ENCODE measurements around the gene MAGI2. TPM values are rescaled to one million over a fixed set of nuclear protein-coding genes. Genes with fewer than 3 reads are reported as not detected.
"Not testable (repeated sequence)": the region's sequence is repeated elsewhere in the genome, so short reads cannot be mapped to it uniquely, and the experiment has no call there.

Gene MAGI2
- total RNA-seq, 1 experiment from 2014 or later = 0.52 TPM

GRCh38 chr7:78968951-78969350 lies 484.5 kb downstream of the MAGI2 start:
- H3K9me3 Mint-ChIP-seq (ENCODE audit: low read depth, unreplicated experiment) = no peaks in the 10 kb centered on the region
- CTCF ChIA-PET = no interaction called here
- no peak for TF ChIP-seq CTCF (IDR thresholded peaks at IDR 0.05; ENCODE audit: unreplicated experiment)
- H3K36me3 Mint-ChIP-seq (ENCODE audit: insufficient read depth, unreplicated experiment) = no peaks in the 10 kb centered on the region
- no peak overlapping the region for H3K27ac Mint-ChIP-seq (ENCODE audit: unreplicated experiment)
- no peaks in the 10 kb centered on the region for H3K4me1 Mint-ChIP-seq (ENCODE audit: low read depth, unreplicated experiment)
- intact Hi-C loops (cut with micrococcal nuclease; ENCODE audit: unreplicated experiment) = no loop called here
- DNase-seq = no peak
- no TSS peak for BruUV-seq (replicated peaks)
- no peak overlapping the region for H3K4me3 Mint-ChIP-seq (ENCODE audit: low read depth, unreplicated experiment)
- no peaks in the 10 kb centered on the region for H3K27me3 Mint-ChIP-seq (ENCODE audit: unreplicated experiment)

GRCh38 chr7:78967561-78967960 lies 485.9 kb downstream of the MAGI2 start:
- BruUV-seq (replicated peaks); H3K27ac Mint-ChIP-seq (ENCODE audit: unreplicated experiment); H3K36me3 Mint-ChIP-seq (ENCODE audit: insufficient read depth, unreplicated experiment); H3K9me3 Mint-ChIP-seq (ENCODE audit: low read depth, unreplicated experiment); H3K27me3 Mint-ChIP-seq (ENCODE audit: unreplicated experiment); CTCF ChIA-PET; intact Hi-C loops (cut with micrococcal nuclease; ENCODE audit: unreplicated experiment); H3K4me3 Mint-ChIP-seq (ENCODE audit: low read depth, unreplicated experiment); H3K4me1 Mint-ChIP-seq (ENCODE audit: low read depth, unreplicated experiment); DNase-seq: not testable (repeated sequence)

GRCh38 chr7:78967046-78967445 lies 486.4 kb downstream of the MAGI2 start:
- Mint-ChIP-seq H3K9me3 (ENCODE audit: low read depth, unreplicated experiment) (no peaks in the 10 kb centered on the region), H3K4me3 (ENCODE audit: low read depth, unreplicated experiment) (no peak overlapping the region), H3K36me3 (ENCODE audit: insufficient read depth, unreplicated experiment) (no peaks in the 10 kb centered on the region), H3K27me3 (ENCODE audit: unreplicated experiment) (no peaks in the 10 kb centered on the region), H3K27ac (ENCODE audit: unreplicated experiment) (no peak overlapping the region), H3K4me1 (ENCODE audit: low read depth, unreplicated experiment) (no peaks in the 10 kb centered on the region)
- no TSS peak for BruUV-seq (replicated peaks)
- DNase-seq = no peak
- intact Hi-C loops (cut with micrococcal nuclease; ENCODE audit: unreplicated experiment) = no loop called here
- no peak for TF ChIP-seq CTCF (IDR thresholded peaks at IDR 0.05; ENCODE audit: unreplicated experiment)
- CTCF ChIA-PET = interaction anchor here (0.7 kb wide), 1 partner anchor 251 kb away, joined by 3 read pairs; no protein-coding TSS in a partner anchor

- no peak for DNase-seq
- no peak for TF ChIP-seq CTCF (IDR thresholded peaks at IDR 0.05; ENCODE audit: unreplicated experiment)
- Mint-ChIP-seq H3K9me3 (ENCODE audit: low read depth, unreplicated experiment) (no peaks in the 10 kb centered on the region), H3K27ac (ENCODE audit: unreplicated experiment) (no peak overlapping the region), H3K4me1 (ENCODE audit: low read depth, unreplicated experiment) (no peaks in the 10 kb centered on the region), H3K36me3 (ENCODE audit: insufficient read depth, unreplicated experiment) (no peaks in the 10 kb centered on the region), H3K27me3 (ENCODE audit: unreplicated experiment) (no peaks in the 10 kb centered on the region), H3K4me3 (ENCODE audit: low read depth, unreplicated experiment) (no peak overlapping the region)
- CTCF ChIA-PET = no interaction called here
- no TSS peak for BruUV-seq (replicated peaks)
- intact Hi-C loops (cut with micrococcal nuclease; ENCODE audit: unreplicated experiment) = no loop called here
Measured at GRCh38 chr7:78959477-78959876, 494.0 kb downstream of the MAGI2 start.

GRCh38 chr7:78955329-78955728 lies 498.1 kb downstream of the MAGI2 start:
- peaks cover 3% of the 10 kb centered on the region for H3K9me3 Mint-ChIP-seq (ENCODE audit: low read depth, unreplicated experiment)
- intact Hi-C loops (cut with micrococcal nuclease; ENCODE audit: unreplicated experiment) = no loop called here
- H3K27me3 Mint-ChIP-seq (ENCODE audit: unreplicated experiment) = no peaks in the 10 kb centered on the region
- H3K4me1 Mint-ChIP-seq (ENCODE audit: low read depth, unreplicated experiment) = no peaks in the 10 kb centered on the region
- H3K4me3 Mint-ChIP-seq (ENCODE audit: low read depth, unreplicated experiment) = no peak overlapping the region
- DNase-seq = no peak
- CTCF ChIA-PET = no interaction called here
- H3K36me3 Mint-ChIP-seq (ENCODE audit: insufficient read depth, unreplicated experiment) = no peaks in the 10 kb centered on the region
- BruUV-seq (replicated peaks) = no TSS peak
- no peak overlapping the region for H3K27ac Mint-ChIP-seq (ENCODE audit: unreplicated experiment)
- no peak for TF ChIP-seq CTCF (IDR thresholded peaks at IDR 0.05; ENCODE audit: unreplicated experiment)
